ENCODE measurements around the gene REPS1. TPM values are rescaled to one million over a fixed set of nuclear protein-coding genes. Genes with fewer than 3 reads are reported as not detected.
A peak's percentile ranks its signal among the peaks of the same experiment; 100 is the strongest.

REPS1 gene
- total and polyA plus RNA-seq, 2 of the 13 experiments (the other 11 are each of a cell fraction or from before 2014, with no cell fraction given): 36.4 to 38.3 TPM

DNA sequence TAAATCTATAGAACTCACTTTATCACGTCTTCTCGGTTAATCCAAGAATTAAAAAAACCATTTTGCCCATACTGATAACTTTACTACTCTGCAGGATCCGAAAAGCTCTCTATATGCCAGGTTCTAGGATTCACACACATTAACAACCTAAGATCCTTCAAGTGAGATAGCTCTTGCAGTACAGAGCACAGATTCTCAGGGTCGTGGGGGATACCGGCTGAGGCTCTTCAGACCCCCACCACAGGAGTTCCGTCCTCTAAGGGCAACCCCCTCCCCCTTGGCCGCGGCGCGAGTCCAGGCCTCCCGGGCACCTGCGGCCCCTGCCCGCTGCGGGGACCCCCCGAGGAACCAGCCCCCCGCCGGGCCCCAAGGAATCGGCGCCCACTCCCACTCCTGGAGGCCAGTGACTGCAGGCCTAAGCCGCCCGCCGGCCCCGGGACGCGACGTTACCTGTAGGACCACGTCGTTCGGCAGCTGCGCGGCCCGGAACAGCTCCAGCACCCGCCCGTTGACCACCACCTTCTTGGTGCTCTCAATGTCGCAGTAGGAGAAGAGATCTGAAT is 892 bp downstream of the REPS1 start (continued):
- TF ChIP-seq NFKB2 (CRISPR knock-in tag; IDR thresholded peaks at IDR 0.05; ENCODE audit: borderline replicate concordance) (no peak), MATR3 (CRISPR knock-in tag; IDR thresholded peaks at IDR 0.05) (no peak), EED (CRISPR knock-in tag; IDR thresholded peaks at IDR 0.05) (no peak), GATAD2A (CRISPR knock-in tag; IDR thresholded peaks at IDR 0.05) (no peak), AKNA (CRISPR knock-in tag; IDR thresholded peaks at IDR 0.05; ENCODE audit: borderline replicate concordance) (no peak), POLR2AphosphoS2 (IDR thresholded peaks at IDR 0.05; ENCODE audit: low read depth, low read length) (no peak), SMARCC2 (IDR thresholded peaks at IDR 0.05) (no peak), SMAD1 (CRISPR knock-in tag; IDR thresholded peaks at IDR 0.05; ENCODE audit: borderline replicate concordance, low read depth) (no peak), ZSCAN22 (CRISPR knock-in tag; IDR thresholded peaks at IDR 0.05) (no peak), HOXA7 (CRISPR knock-in tag; IDR thresholded peaks at IDR 0.05) (no peak), ZNF607 (CRISPR knock-in tag; IDR thresholded peaks at IDR 0.05; ENCODE audit: borderline replicate concordance) (peak; percentile 71; the same call in 1 of the 2 replicates), KMT2B (CRISPR knock-in tag; IDR thresholded peaks at IDR 0.05) (no peak), ZNF547 (CRISPR knock-in tag; IDR thresholded peaks at IDR 0.05) (0 out of 2 replicates have a peak, but pooled peaks have one; percentile 5), FOXO1 (CRISPR knock-in tag; IDR thresholded peaks at IDR 0.05) (no peak), NONO (IDR thresholded peaks at IDR 0.05) (no peak), NONO (CRISPR knock-in tag; conservative IDR thresholded peaks at IDR 0.05) (no peak)
- TF ChIP-seq, protein P1, sequence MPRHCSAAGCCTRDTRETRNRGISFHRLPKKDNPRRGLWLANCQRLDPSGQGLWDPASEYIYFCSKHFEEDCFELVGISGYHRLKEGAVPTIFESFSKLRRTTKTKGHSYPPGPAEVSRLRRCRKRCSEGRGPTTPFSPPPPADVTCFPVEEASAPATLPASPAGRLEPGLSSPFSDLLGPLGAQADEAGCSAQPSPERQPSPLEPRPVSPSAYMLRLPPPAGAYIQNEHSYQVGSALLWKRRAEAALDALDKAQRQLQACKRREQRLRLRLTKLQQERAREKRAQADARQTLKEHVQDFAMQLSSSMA (CRISPR knock-in tag; IDR thresholded peaks at IDR 0.05): no peak
- TF ChIP-seq, protein P2, sequence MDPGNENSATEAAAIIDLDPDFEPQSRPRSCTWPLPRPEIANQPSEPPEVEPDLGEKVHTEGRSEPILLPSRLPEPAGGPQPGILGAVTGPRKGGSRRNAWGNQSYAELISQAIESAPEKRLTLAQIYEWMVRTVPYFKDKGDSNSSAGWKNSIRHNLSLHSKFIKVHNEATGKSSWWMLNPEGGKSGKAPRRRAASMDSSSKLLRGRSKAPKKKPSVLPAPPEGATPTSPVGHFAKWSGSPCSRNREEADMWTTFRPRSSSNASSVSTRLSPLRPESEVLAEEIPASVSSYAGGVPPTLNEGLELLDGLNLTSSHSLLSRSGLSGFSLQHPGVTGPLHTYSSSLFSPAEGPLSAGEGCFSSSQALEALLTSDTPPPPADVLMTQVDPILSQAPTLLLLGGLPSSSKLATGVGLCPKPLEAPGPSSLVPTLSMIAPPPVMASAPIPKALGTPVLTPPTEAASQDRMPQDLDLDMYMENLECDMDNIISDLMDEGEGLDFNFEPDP (CRISPR knock-in tag; conservative IDR thresholded peaks at IDR 0.05): 0 out of 2 replicates have a peak, but pooled peaks have one; percentile 79
- TF ChIP-seq, protein P3, sequence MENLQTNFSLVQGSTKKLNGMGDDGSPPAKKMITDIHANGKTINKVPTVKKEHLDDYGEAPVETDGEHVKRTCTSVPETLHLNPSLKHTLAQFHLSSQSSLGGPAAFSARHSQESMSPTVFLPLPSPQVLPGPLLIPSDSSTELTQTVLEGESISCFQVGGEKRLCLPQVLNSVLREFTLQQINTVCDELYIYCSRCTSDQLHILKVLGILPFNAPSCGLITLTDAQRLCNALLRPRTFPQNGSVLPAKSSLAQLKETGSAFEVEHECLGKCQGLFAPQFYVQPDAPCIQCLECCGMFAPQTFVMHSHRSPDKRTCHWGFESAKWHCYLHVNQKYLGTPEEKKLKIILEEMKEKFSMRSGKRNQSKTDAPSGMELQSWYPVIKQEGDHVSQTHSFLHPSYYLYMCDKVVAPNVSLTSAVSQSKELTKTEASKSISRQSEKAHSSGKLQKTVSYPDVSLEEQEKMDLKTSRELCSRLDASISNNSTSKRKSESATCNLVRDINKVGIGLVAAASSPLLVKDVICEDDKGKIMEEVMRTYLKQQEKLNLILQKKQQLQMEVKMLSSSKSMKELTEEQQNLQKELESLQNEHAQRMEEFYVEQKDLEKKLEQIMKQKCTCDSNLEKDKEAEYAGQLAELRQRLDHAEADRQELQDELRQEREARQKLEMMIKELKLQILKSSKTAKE (CRISPR knock-in tag; IDR thresholded peaks at IDR 0.05; ENCODE audit: borderline replicate concordance): no peak
- TF ChIP-seq, protein P4, sequence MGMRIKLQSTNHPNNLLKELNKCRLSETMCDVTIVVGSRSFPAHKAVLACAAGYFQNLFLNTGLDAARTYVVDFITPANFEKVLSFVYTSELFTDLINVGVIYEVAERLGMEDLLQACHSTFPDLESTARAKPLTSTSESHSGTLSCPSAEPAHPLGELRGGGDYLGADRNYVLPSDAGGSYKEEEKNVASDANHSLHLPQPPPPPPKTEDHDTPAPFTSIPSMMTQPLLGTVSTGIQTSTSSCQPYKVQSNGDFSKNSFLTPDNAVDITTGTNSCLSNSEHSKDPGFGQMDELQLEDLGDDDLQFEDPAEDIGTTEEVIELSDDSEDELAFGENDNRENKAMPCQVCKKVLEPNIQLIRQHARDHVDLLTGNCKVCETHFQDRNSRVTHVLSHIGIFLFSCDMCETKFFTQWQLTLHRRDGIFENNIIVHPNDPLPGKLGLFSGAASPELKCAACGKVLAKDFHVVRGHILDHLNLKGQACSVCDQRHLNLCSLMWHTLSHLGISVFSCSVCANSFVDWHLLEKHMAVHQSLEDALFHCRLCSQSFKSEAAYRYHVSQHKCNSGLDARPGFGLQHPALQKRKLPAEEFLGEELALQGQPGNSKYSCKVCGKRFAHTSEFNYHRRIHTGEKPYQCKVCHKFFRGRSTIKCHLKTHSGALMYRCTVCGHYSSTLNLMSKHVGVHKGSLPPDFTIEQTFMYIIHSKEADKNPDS (CRISPR knock-in tag; IDR thresholded peaks at IDR 0.05): 0 out of 2 replicates have a peak, but pooled peaks have one; percentile 36
